Neutrophil (primary cell): ENCODE data around the gene GFPT1.

Source experiments
- H3K27ac ChIP-seq: fragments of 200-600 bp; sonication (generic); 2 replicates; pipeline ENCODE4 v1.5.1; 2016; ENCODE audit warnings: mild to moderate bottlenecking, moderate library complexity
- H3K27me3 ChIP-seq: fragments of 200-600 bp; sonication (generic); 2 replicates; pipeline ENCODE4 v1.6.0; 2016; ENCODE audit warnings: mild to moderate bottlenecking
- H3K36me3 ChIP-seq: fragments of 200-600 bp; sonication (generic); 2 replicates; pipeline ENCODE4 v1.5.1; 2017
- H3K4me1 ChIP-seq, 2 experiments: fragments of 200-600 bp in 1 of 2; sonication (generic) in 1 of 2; 1 replicate in 1 of 2; 2 replicates in 1 of 2; pipeline versions ENCODE4 v1.5.1 to v1.6.1; 2013 to 2016; ENCODE audit warnings: low read depth in 1 of 2, low read length in 1 of 2, mild to moderate bottlenecking in 1 of 2, moderate library complexity in 1 of 2; ENCODE audit not compliant: control insufficient read depth in 1 of 2, insufficient read depth in 1 of 2
- H3K4me3 ChIP-seq, 2 experiments: fragments of 200-600 bp in 1 of 2; sonication (generic) in 1 of 2; 1 replicate in 1 of 2; 2 replicates in 1 of 2; pipeline ENCODE4 v1.5.1; 2013 to 2016; ENCODE audit warnings: low read depth in 1 of 2, low read length in 1 of 2, mild to moderate bottlenecking in 1 of 2, moderate library complexity in 1 of 2
- H3K9me3 ChIP-seq: fragments of 200-600 bp; sonication (generic); 2 replicates; pipeline ENCODE4 v1.5.1; 2016
- CTCF ChIP-seq: fragments of 200-600 bp; sonication (generic); IDR thresholded peaks from 2 replicates; pipeline ENCODE4 v1.5.1; 2016; ENCODE audit warnings: antibody characterized with exemption

GFPT1 gene

GRCh38 chr2:69344305-69344704 lies 42.7 kb downstream of the GFPT1 start:
- TF ChIP-seq CTCF: no peak
- Histone ChIP-seq H3K27me3 (no peaks in the 10 kb centered on the region), H3K9me3 (no peaks in the 10 kb centered on the region), H3K27ac (no peak overlapping the region), H3K4me1 (no peaks in the 10 kb centered on the region), H3K36me3 (peaks cover 88% of the 10 kb centered on the region), H3K4me3 (no peak overlapping the region)

- Histone ChIP-seq H3K4me1 (no peaks in the 10 kb centered on the region), H3K4me3 (no peak overlapping the region), H3K9me3 (no peaks in the 10 kb centered on the region), H3K36me3 (peaks cover 85% of the 10 kb centered on the region), H3K27me3 (no peaks in the 10 kb centered on the region), H3K27ac (no peak overlapping the region)
- TF ChIP-seq CTCF: no peak
These were observed 46.8 kb downstream of the GFPT1 start for GRCh38 chr2:69340101-69340775.

- peaks cover 49% of the 10 kb centered on the region for H3K36me3 ChIP-seq
- no peaks in the 10 kb centered on the region for H3K4me1 ChIP-seq
- no peaks in the 10 kb centered on the region for H3K27me3 ChIP-seq
- no peak overlapping the region for H3K4me3 ChIP-seq
- H3K27ac ChIP-seq: no peak overlapping the region
- H3K9me3 ChIP-seq: no peaks in the 10 kb centered on the region
- TF ChIP-seq CTCF: no peak
These were observed 51.7 kb downstream of the GFPT1 start for GRCh38 chr2:69335311-69335710.

GRCh38 chr2:69333352-69333751 lies 53.7 kb downstream of the GFPT1 start:
- Histone ChIP-seq H3K27ac (no peak overlapping the region), H3K4me1 (no peaks in the 10 kb centered on the region), H3K9me3 (no peaks in the 10 kb centered on the region), H3K27me3 (no peaks in the 10 kb centered on the region), H3K36me3 (peaks cover 52% of the 10 kb centered on the region), H3K4me3 (no peak overlapping the region)
- TF ChIP-seq CTCF: no peak

- H3K4me1 ChIP-seq: no peaks in the 10 kb centered on the region
- no peaks in the 10 kb centered on the region for H3K27me3 ChIP-seq
- H3K4me3 ChIP-seq: no peak overlapping the region
- H3K27ac ChIP-seq: no peak overlapping the region
- H3K36me3 ChIP-seq: peaks cover 61% of the 10 kb centered on the region
- no peak for TF ChIP-seq CTCF
- H3K9me3 ChIP-seq: no peaks in the 10 kb centered on the region
These were observed 56.2 kb downstream of the GFPT1 start for GRCh38 chr2:69330781-69331180.
